Activated B cell treated with CpG ODN at 0.5 μM for 24 hours (primary cell): Measurements from ENCODE around the gene DNAAF5. TPM values are rescaled to one million over a fixed set of nuclear protein-coding genes. Genes with fewer than 3 reads are reported as not detected.

Experiments used
- ATAC-seq: fragments of 200-7000 bp; cut with Tn5 transposase; one replicate; pipeline ENCODE4 v1.10.0; 2021; ENCODE audit warnings: low read depth, mild to moderate bottlenecking, moderate library complexity
- CTCF ChIA-PET: fragments of 350-600 bp; sonication (Branson Sonifier 250); formaldehyde crosslinking; loops from one replicate; lab custom pipeline; 2021; ENCODE audit warnings: antibody characterized with exemption; lab: Charles Lee
- POLR2A ChIA-PET: fragments of 350-600 bp; sonication (Branson Sonifier 250); formaldehyde crosslinking; loops from one replicate; lab custom pipeline; 2021; ENCODE audit warnings: antibody characterized with exemption; lab: Charles Lee
- DNase-seq: peaks from one replicate; pipeline ENCODE4 v3.0.0; 2022
- H3K27ac Mint-ChIP-seq: one replicate; pipeline ENCODE4 v1.8.0; 2020; ENCODE audit warnings: mixed read lengths
- H3K27me3 Mint-ChIP-seq: one replicate; pipeline ENCODE4 v1.8.0; 2021; ENCODE audit warnings: mixed read lengths
- H3K36me3 Mint-ChIP-seq: one replicate; pipeline ENCODE4 v1.8.0; 2021; ENCODE audit warnings: low read depth, mixed read lengths
- H3K4me1 Mint-ChIP-seq: one replicate; pipeline ENCODE4 v1.8.0; 2021; ENCODE audit warnings: mixed read lengths
- H3K4me3 Mint-ChIP-seq: one replicate; pipeline ENCODE4 v1.8.0; 2020; ENCODE audit warnings: mild to moderate bottlenecking, mixed read lengths
- H3K9me3 Mint-ChIP-seq: one replicate; pipeline ENCODE4 v1.8.0; 2020; ENCODE audit warnings: mixed read lengths
- intact Hi-C: fragments of 100-400 bp; cut with micrococcal nuclease; formaldehyde crosslinking; loops from one replicate; pipeline ENCODE4 v1.15.1; 2024
- total RNA-seq: library from RNA; stranded (reverse); gene quantifications from 2 replicates; pipeline ENCODE4 v1.2.3, GENCODE V29; 2022
- TF ChIP-seq, protein P1 (sequence below): fragments of 200-600 bp; IDR thresholded peaks from one replicate; pipeline ENCODE4 v1.8.0; 2022; ENCODE audit warnings: antibody characterized with exemption, mild to moderate bottlenecking

DNAAF5 gene
- total RNA-seq, 1 donor from 2014 or later, result 23.5 TPM

DNA sequence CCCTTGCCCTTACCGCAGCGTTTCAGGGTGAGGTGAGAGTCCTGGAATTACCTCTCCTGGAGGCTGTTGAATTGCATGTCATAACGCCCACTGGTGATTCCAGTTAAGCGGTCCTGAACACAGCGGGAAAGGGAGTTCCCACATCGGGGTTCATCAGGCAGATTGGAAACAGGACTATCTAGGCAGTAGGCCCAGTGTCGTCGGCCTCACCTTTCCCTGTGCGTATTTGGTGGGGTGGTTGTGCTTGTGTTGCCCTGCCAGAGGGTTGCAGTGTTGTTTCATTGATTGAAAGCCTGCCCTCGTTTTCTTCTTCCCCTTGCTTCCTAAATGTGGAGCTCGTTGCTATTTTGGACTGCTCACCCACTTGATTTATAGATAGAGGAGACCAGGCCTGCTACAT lies 95.2 kb downstream of the DNAAF5 start:
- CTCF ChIA-PET, result no interaction called here
- no peak for ATAC-seq
- H3K36me3 Mint-ChIP-seq, result peaks cover 43% of the 10 kb centered on the region

GRCh38 chr7:822692-823276 lies 96.3 kb downstream of the DNAAF5 start:
- Mint-ChIP-seq H3K36me3 (peaks cover 45% of the 10 kb centered on the region), H3K9me3 (no peaks in the 10 kb centered on the region), H3K27me3 (no peaks in the 10 kb centered on the region), H3K27ac (no peak overlapping the region), H3K4me1 (peaks cover 56% of the 10 kb centered on the region), H3K4me3 (no peak overlapping the region)
- ChIA-PET CTCF (no interaction called here), POLR2A (interaction anchor here (0.6 kb wide), 1 partner anchor 102 kb away, joined by 4 read pairs; no protein-coding TSS in a partner anchor)
- TF ChIP-seq, protein P1, sequence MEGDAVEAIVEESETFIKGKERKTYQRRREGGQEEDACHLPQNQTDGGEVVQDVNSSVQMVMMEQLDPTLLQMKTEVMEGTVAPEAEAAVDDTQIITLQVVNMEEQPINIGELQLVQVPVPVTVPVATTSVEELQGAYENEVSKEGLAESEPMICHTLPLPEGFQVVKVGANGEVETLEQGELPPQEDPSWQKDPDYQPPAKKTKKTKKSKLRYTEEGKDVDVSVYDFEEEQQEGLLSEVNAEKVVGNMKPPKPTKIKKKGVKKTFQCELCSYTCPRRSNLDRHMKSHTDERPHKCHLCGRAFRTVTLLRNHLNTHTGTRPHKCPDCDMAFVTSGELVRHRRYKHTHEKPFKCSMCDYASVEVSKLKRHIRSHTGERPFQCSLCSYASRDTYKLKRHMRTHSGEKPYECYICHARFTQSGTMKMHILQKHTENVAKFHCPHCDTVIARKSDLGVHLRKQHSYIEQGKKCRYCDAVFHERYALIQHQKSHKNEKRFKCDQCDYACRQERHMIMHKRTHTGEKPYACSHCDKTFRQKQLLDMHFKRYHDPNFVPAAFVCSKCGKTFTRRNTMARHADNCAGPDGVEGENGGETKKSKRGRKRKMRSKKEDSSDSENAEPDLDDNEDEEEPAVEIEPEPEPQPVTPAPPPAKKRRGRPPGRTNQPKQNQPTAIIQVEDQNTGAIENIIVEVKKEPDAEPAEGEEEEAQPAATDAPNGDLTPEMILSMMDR, result no peak
- intact Hi-C loops, result no loop called here
- ATAC-seq, result no peak
- DNase-seq, result no peak

More for the DNA sequence above, 95.2 kb downstream of the DNAAF5 start:
- intact Hi-C loops, result no loop called here
- H3K9me3 Mint-ChIP-seq, result no peaks in the 10 kb centered on the region
- TF ChIP-seq, protein P1, result no peak
- POLR2A ChIA-PET, result no interaction called here
- H3K27ac Mint-ChIP-seq, result no peak overlapping the region
- DNase-seq, result no peak
- no peak overlapping the region for H3K4me3 Mint-ChIP-seq
- no peaks in the 10 kb centered on the region for H3K27me3 Mint-ChIP-seq
- H3K4me1 Mint-ChIP-seq, result peaks cover 63% of the 10 kb centered on the region

DNA sequence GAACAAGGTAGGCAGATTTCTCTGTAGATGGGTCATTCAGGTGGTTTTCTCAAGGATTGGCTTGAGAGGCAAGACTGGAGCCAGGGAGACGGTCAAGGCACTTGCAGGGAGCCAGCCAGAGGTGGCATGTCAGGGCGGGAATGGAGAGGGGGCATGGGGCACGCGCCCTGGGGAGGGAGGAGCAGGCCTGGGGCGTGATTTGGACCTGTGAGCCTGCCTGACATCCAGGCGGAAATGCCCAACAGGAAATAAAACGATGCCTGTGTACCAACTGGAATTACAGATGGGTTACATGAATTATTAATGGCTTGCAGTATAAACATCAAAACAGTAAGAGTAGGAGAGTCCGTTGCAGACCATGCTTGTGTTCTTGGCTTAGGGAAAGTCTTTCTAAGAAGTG lies 97.2 kb downstream of the DNAAF5 start:
- H3K27me3 Mint-ChIP-seq, result no peaks in the 10 kb centered on the region
- no peak overlapping the region for H3K27ac Mint-ChIP-seq
- intact Hi-C loops, result no loop called here
- no peak overlapping the region for H3K4me3 Mint-ChIP-seq
- peaks cover 47% of the 10 kb centered on the region for H3K4me1 Mint-ChIP-seq
- ATAC-seq (no peak), DNase-seq (no peak)
- peaks cover 42% of the 10 kb centered on the region for H3K36me3 Mint-ChIP-seq
- TF ChIP-seq, protein P1, result no peak
- ChIA-PET CTCF (no interaction called here), POLR2A (no interaction called here)
- no peaks in the 10 kb centered on the region for H3K9me3 Mint-ChIP-seq

- DNase-seq (no peak), ATAC-seq (no peak)
- TF ChIP-seq, protein P1, result no peak
- Mint-ChIP-seq H3K27ac (no peak overlapping the region), H3K9me3 (no peaks in the 10 kb centered on the region), H3K4me1 (peaks cover 45% of the 10 kb centered on the region), H3K36me3 (peaks cover 41% of the 10 kb centered on the region), H3K4me3 (no peak overlapping the region), H3K27me3 (no peaks in the 10 kb centered on the region)
- intact Hi-C loops, result no loop called here
- ChIA-PET POLR2A (no interaction called here), CTCF (no interaction called here)
Measured at GRCh38 chr7:824081-824480, 97.6 kb downstream of the DNAAF5 start.

DNA sequence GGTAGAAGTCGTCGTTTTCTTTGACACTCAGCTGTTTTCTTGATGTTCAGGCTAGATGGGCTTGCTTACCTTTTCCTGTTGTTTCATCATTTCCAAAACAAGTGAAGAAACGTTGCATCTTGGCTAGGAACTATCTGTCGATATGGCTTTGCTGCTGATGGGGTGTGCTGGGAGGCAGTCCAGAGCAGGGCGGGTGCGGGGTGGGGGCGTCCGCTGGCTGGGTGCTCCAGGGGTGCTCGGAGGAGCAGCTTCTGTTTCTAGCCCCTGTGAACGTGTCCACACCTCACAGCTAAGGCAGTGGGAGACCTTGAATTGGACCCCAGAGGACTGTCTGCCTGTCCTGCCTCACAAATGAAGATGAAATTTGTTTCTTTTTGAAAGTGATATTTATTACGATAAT lies 98.2 kb downstream of the DNAAF5 start:
- CTCF ChIA-PET, result no interaction called here
- intact Hi-C loops, result no loop called here
- Mint-ChIP-seq H3K27me3 (no peaks in the 10 kb centered on the region), H3K36me3 (peaks cover 39% of the 10 kb centered on the region), H3K4me3 (no peak overlapping the region), H3K9me3 (no peaks in the 10 kb centered on the region), H3K27ac (no peak overlapping the region), H3K4me1 (peaks cover 40% of the 10 kb centered on the region)
- ATAC-seq, result no peak
- TF ChIP-seq, protein P1, result no peak
- DNase-seq, result no peak
- POLR2A ChIA-PET, result no interaction called here
